Measurements from ENCODE around the gene SSH2.

SSH2 gene

DNA sequence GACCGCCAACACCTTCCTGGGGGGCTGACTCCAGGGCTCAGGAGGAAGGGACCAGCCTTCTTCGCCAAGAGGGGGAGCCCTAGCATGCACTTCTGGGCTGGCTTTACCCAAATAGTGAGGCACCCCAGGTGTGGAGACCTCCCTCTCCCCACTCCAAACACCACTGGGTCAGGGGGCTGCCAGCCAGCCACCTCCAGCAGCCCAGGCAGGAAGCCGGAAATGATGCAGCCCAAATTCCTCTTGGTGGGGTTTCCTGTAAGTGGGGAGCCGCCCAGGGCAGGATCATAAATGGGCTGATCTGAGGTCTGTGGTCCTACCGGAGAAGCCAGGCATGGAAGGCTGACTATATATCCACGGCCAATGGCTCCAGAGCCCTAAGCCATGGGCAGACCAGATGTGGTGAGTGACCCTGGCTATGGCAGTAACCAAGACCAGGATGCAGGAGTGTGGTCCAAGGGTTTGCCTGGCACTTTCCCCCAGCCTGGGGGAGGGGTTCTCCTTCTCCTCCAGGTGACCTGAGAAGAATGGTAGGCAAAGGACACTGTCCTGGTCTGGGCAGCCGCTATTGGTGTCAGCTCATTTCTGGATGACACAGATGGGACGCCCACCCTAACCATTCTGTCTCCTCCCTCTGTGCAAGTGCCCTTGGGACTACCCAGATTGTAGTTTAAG is 344.8 kb downstream of the SSH2 start:
- no peaks in the 10 kb centered on the region for H3K27me3 ChIP-seq (ENCODE audit: insufficient read depth, low read length)
- H3K9me3 ChIP-seq (ENCODE audit: low read length): no peaks in the 10 kb centered on the region
- H3K36me3 ChIP-seq (ENCODE audit: insufficient read depth, low read length): peaks cover 21% of the 10 kb centered on the region
- no peak overlapping the region for H2AFZ ChIP-seq (ENCODE audit: low read depth, low read length)
- H3K4me3 ChIP-seq (ENCODE audit: low read length): no peak overlapping the region
- peaks cover 42% of the 10 kb centered on the region for H3K4me1 ChIP-seq (ENCODE audit: insufficient read depth, low read length)

DNA sequence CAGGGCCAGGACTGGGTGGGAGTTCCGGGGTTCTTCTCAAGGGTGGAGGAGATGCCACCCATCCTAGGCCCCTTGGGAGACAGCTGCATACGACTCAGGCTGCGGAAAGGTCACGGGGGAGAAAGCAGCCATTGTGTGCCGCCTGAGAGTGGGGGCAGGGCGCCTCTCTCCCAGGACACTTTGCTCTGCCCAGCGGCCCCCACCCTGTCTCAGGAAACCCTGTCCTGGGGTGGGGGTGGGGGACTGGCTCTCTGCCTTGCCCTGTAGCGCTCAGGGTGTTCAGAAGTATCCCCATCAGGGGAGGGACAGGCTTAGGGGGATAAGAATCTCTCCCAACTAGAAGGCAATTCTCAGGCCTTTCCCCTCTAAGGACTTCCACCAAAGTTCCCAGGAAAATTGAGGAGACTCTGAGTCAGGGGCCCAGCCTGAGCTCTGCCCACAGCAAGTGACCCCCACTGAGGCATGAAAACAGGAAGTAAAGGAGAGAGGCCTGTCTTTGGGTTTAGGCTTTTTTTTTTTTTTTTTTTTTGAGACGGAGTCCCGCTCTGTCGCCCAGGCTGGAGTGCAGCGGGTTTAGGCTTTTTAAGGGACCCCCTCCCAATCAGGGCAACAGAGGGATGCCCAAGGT is 345.5 kb downstream of the SSH2 start:
- Histone ChIP-seq H3K36me3 (ENCODE audit: insufficient read depth, low read length) (peaks cover 21% of the 10 kb centered on the region), H3K4me1 (ENCODE audit: insufficient read depth, low read length) (peaks cover 36% of the 10 kb centered on the region), H3K27me3 (ENCODE audit: insufficient read depth, low read length) (no peaks in the 10 kb centered on the region), H3K9me3 (ENCODE audit: low read length) (no peaks in the 10 kb centered on the region), H3K4me3 (ENCODE audit: low read length) (no peak overlapping the region), H2AFZ (ENCODE audit: low read depth, low read length) (no peak overlapping the region)

DNA sequence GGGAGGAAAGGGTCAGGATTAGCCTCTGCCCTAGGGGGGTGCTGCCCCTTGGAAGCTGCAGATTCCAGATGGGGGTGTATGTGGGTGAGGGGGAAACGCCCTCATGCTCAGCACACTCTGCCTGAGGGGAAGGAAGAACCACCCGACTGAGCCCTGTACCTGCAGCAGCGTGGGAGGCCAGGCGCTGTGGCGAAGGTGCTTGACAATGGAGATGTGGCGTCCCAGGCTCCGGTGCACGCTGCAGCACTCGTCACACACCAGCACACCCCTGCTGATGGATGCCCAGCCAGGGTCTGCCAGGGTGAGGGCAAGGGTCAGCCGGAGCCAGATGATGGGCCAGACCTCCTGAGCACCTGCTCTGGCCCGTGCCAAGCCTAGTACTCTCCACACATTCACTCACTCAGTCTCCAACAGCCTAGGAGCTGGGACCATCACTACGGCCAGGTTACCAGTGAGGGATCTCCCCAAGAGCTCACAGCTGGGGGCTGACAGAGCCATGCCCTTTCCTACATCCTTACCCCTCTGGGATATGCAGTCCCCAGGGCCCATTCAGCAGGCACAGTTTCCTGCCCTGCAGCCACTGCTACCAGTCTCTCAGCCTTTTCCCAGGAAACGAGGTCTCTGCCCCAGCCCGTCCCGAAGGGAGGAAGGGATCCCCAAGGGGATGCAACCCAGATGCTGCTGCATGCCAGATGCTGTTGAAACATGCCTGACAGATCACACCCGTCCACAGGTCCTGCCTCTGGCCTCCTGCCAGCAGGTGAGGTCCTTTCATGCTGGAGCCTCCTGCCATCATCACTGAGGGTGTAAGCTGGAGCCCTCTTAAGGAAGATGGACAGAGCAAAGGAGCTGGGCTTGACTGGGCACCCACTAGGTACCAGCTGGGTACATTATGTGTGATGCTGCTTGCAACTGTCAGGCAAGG is 346.4 kb downstream of the SSH2 start:
- Histone ChIP-seq H2AFZ (ENCODE audit: low read depth, low read length) (no peak overlapping the region), H3K36me3 (ENCODE audit: insufficient read depth, low read length) (peaks cover 25% of the 10 kb centered on the region), H3K27me3 (ENCODE audit: insufficient read depth, low read length) (no peaks in the 10 kb centered on the region), H3K4me1 (ENCODE audit: insufficient read depth, low read length) (peaks cover 36% of the 10 kb centered on the region), H3K9me3 (ENCODE audit: low read length) (no peaks in the 10 kb centered on the region), H3K4me3 (ENCODE audit: low read length) (no peak overlapping the region)

DNA sequence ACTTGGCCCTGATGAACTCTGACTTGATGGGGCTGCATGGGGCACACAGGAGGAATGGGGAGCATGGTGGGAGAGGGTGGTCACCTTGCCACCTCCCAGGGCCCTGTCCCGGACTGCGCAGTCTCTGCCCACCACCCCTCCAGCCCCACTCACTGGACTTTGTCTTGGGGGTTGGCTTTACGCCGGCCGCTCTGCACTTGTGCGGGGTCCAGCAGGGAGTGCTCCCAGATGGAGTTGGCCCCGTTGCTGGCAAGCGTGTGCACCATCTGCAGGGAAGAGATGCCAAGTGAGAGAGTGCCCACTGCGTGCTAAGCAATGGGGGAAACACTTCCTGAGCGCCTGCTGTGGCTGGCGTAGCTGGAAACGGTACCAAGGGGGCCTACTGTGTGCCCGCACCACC is 347.3 kb downstream of the SSH2 start:
- no peaks in the 10 kb centered on the region for H3K9me3 ChIP-seq (ENCODE audit: low read length)
- no peak overlapping the region for H2AFZ ChIP-seq (ENCODE audit: low read depth, low read length)
- no peaks in the 10 kb centered on the region for H3K27me3 ChIP-seq (ENCODE audit: insufficient read depth, low read length)
- H3K4me3 ChIP-seq (ENCODE audit: low read length): no peak overlapping the region
- H3K4me1 ChIP-seq (ENCODE audit: insufficient read depth, low read length): peaks cover 28% of the 10 kb centered on the region
- H3K36me3 ChIP-seq (ENCODE audit: insufficient read depth, low read length): peaks cover 31% of the 10 kb centered on the region

GRCh38 chr17:29582254-29582765 is 347.7 kb downstream of the SSH2 start:
- Histone ChIP-seq H3K36me3 (ENCODE audit: insufficient read depth, low read length) (peaks cover 36% of the 10 kb centered on the region), H3K4me1 (ENCODE audit: insufficient read depth, low read length) (peaks cover 24% of the 10 kb centered on the region)

GRCh38 chr17:29581583-29582253 is 348.3 kb downstream of the SSH2 start:
- H2AFZ ChIP-seq (ENCODE audit: low read depth, low read length): no peak overlapping the region
- H3K36me3 ChIP-seq (ENCODE audit: insufficient read depth, low read length): peaks cover 41% of the 10 kb centered on the region
- no peaks in the 10 kb centered on the region for H3K9me3 ChIP-seq (ENCODE audit: low read length)
- H3K4me1 ChIP-seq (ENCODE audit: insufficient read depth, low read length): peaks cover 18% of the 10 kb centered on the region
- H3K27me3 ChIP-seq (ENCODE audit: insufficient read depth, low read length): no peaks in the 10 kb centered on the region
- no peak overlapping the region for H3K4me3 ChIP-seq (ENCODE audit: low read length)

More at GRCh38 chr17:29582254-29582765, 347.7 kb downstream of the SSH2 start:
- Histone ChIP-seq H3K4me3 (ENCODE audit: low read length) (no peak overlapping the region), H3K9me3 (ENCODE audit: low read length) (no peaks in the 10 kb centered on the region), H3K27me3 (ENCODE audit: insufficient read depth, low read length) (no peaks in the 10 kb centered on the region), H2AFZ (ENCODE audit: low read depth, low read length) (no peak overlapping the region)

- Histone ChIP-seq H3K4me3 (ENCODE audit: low read length) (no peak overlapping the region), H2AFZ (ENCODE audit: low read depth, low read length) (no peak overlapping the region), H3K27me3 (ENCODE audit: insufficient read depth, low read length) (no peaks in the 10 kb centered on the region), H3K9me3 (ENCODE audit: low read length) (no peaks in the 10 kb centered on the region), H3K4me1 (ENCODE audit: insufficient read depth, low read length) (peaks cover 15% of the 10 kb centered on the region), H3K36me3 (ENCODE audit: insufficient read depth, low read length) (peaks cover 56% of the 10 kb centered on the region)
These were observed 349.9 kb downstream of the SSH2 start for GRCh38 chr17:29579866-29580771.

DNA sequence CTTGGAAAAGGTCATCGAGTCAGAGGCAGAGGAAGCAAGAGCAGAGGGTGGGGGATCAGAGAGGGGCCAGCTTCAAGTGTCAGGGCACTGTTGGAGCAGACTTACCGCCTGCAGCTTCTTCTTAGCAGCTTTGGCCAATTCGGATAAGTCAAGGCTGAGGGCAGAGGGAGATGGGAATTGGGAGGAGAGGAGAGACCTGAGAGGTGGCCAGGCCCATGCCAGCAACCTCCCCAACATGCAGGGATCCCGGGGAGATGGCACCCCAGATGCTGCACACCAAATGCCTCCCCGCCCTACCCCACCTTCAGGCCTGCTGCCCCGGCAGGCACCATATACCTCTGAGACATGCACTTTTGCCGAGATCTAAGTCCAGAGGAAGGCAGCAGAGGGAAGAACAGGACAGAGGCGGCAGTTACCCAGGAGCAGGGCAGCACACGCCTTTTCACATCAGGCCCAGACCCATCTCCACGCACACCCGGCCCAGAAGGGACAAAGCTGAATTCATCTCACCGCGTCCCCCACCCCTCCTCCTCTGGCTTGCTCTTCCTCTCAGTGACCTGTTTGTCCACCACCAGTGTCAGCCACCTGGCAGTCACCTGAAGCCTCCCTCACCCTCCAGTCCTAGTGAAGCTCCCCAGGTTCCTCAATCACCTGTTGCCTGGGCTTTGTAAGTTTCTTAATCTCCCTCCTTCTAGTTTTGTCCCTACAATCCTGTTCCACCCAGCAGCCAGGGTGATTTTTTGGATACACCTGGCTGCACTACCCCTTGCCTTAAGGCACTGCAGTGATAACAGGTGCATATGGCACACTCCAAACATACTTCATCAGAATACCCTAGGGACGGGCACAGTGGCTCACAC is 351.2 kb downstream of the SSH2 start:
- H2AFZ ChIP-seq (ENCODE audit: low read depth, low read length): no peak overlapping the region
- no peaks in the 10 kb centered on the region for H3K27me3 ChIP-seq (ENCODE audit: insufficient read depth, low read length)
- no peak overlapping the region for H3K4me3 ChIP-seq (ENCODE audit: low read length)
- no peaks in the 10 kb centered on the region for H3K9me3 ChIP-seq (ENCODE audit: low read length)
- H3K36me3 ChIP-seq (ENCODE audit: insufficient read depth, low read length): peaks cover 69% of the 10 kb centered on the region
- peaks cover 6% of the 10 kb centered on the region for H3K4me1 ChIP-seq (ENCODE audit: insufficient read depth, low read length)

DNA sequence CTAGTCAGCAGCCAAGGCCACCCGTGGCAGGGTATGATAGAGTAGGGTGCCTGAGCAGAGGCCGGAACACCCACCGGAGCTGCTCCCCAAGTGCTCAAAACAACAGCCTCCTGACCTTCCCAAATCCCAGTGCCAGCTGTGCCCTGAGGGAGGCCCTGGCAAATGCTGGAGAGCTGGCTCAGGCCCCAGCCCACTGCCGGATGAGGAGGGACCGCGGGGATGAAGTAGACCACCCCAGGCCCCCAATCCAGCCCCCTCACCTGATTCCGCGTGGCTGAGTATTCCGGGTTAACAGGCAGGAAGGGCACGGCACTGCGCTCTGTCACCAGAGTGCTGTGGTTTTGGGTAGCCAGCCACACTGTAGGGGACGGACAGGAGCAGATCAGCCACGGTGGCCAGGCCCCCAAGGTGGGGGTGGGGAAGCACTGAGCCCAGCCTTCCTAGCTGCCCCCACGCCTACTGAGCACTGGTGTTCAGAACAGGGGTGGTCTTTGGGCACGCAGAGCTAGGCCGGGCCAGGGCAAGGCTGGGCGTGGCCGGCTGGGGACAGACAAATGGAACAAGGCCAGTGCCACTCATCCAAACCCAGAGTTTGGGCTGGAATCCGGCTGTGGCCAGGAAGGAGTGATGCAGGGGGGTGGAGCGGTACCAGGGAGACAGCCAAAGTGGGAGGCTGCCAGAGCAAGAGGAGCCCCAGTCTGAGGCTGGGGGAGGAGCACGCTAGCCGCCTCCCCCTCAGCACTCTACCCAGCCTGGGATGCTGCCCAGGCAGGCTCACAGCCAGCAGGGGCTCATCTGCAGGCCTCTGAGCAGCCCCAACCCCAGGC is 352.4 kb downstream of the SSH2 start:
- peaks cover 72% of the 10 kb centered on the region for H3K36me3 ChIP-seq (ENCODE audit: insufficient read depth, low read length)
- no peak overlapping the region for H2AFZ ChIP-seq (ENCODE audit: low read depth, low read length)
- H3K27me3 ChIP-seq (ENCODE audit: insufficient read depth, low read length): no peaks in the 10 kb centered on the region
- no peak overlapping the region for H3K4me3 ChIP-seq (ENCODE audit: low read length)
- H3K4me1 ChIP-seq (ENCODE audit: insufficient read depth, low read length): peaks cover 6% of the 10 kb centered on the region
- H3K9me3 ChIP-seq (ENCODE audit: low read length): no peaks in the 10 kb centered on the region

DNA sequence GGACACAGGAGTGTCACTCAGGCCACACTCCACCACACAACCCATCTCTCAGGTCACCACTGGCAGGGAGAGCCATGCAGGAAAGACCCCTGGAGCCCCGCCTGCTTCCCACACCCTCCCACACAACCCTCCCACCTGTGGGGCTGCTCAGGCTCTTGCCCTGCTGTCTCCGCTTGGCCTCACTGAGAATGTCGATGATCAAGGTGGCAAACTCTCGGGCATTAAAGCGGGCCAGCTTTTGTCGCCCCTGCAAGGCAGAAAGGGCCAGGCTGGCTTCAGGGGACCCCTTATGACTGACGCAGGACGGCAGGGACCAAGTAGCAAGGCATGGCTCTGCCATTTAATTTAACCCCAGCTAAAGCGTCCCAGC is 353.0 kb downstream of the SSH2 start:
- H3K4me3 ChIP-seq (ENCODE audit: low read length): no peak overlapping the region
- no peak overlapping the region for H2AFZ ChIP-seq (ENCODE audit: low read depth, low read length)
- no peaks in the 10 kb centered on the region for H3K27me3 ChIP-seq (ENCODE audit: insufficient read depth, low read length)
- no peaks in the 10 kb centered on the region for H3K9me3 ChIP-seq (ENCODE audit: low read length)
- peaks cover 71% of the 10 kb centered on the region for H3K36me3 ChIP-seq (ENCODE audit: insufficient read depth, low read length)
- peaks cover 6% of the 10 kb centered on the region for H3K4me1 ChIP-seq (ENCODE audit: insufficient read depth, low read length)
